LNCaP clone FGC (cell line): ENCODE results near the gene IMMP2L.
A peak's percentile ranks its signal among the peaks of the same experiment; 100 is the strongest.

Experiments
- DNase-seq: peaks from one replicate; pipeline ENCODE4 v3.0.0-alpha.2; 2011; ENCODE audit warnings: low read depth
- H3K4me3 ChIP-seq: 2 replicates; pipeline ENCODE4 v1.5.1; 2011; ENCODE audit warnings: mild to moderate bottlenecking, low read depth, low read length, control low read depth
- TF ChIP-seq, protein P1 (sequence below): IDR thresholded peaks from 2 replicates; pipeline ENCODE4 v1.5.1; 2012; ENCODE audit warnings: mild to moderate bottlenecking; ENCODE audit not compliant: control insufficient read depth, insufficient read depth; ENCODE audit errors: extremely low read depth

The IMMP2L gene

DNA sequence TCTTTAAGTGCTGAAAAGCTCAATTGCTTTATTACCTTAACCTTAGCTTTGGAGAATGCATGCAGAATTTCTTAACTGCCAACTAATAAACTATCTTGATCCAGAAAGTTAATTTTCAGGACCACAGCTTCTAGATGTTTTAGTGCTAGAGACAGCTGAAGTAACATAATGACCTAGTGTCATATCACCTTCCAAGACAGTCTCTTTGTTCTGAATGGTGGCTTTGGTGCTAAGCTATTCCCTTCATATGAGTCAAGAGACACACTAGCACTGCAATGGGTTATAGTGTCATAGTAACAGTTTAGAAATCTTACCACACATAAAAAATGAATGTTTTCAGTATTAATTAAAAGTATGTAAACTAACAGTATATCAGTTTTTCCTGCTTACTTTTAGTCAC lies 586.8 kb downstream of the IMMP2L start:
- no peak for DNase-seq
- TF ChIP-seq, protein P1, sequence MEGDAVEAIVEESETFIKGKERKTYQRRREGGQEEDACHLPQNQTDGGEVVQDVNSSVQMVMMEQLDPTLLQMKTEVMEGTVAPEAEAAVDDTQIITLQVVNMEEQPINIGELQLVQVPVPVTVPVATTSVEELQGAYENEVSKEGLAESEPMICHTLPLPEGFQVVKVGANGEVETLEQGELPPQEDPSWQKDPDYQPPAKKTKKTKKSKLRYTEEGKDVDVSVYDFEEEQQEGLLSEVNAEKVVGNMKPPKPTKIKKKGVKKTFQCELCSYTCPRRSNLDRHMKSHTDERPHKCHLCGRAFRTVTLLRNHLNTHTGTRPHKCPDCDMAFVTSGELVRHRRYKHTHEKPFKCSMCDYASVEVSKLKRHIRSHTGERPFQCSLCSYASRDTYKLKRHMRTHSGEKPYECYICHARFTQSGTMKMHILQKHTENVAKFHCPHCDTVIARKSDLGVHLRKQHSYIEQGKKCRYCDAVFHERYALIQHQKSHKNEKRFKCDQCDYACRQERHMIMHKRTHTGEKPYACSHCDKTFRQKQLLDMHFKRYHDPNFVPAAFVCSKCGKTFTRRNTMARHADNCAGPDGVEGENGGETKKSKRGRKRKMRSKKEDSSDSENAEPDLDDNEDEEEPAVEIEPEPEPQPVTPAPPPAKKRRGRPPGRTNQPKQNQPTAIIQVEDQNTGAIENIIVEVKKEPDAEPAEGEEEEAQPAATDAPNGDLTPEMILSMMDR, result no peak
- no peak overlapping the region for H3K4me3 ChIP-seq

DNA sequence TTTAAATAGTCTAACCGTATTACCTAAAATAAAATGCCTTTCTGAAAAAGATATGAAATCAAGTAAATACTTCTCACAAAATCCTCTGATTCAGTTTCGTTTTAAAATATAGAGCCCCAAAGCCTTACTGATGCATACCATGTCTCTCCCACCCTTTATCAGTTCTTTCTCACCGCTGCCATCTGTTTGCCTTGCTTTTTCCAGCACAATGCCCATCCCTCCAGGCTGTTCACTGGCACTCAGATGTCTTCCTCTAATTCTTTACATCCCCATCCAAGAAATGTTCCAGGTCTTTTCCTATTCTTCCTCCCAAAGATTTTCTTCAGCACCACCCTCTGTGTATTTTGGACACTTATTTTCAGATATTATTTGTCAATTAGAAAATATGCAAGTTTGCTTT lies 587.9 kb downstream of the IMMP2L start:
- TF ChIP-seq, protein P1, result no peak
- H3K4me3 ChIP-seq, result no peak overlapping the region
- DNase-seq, result no peak

DNA sequence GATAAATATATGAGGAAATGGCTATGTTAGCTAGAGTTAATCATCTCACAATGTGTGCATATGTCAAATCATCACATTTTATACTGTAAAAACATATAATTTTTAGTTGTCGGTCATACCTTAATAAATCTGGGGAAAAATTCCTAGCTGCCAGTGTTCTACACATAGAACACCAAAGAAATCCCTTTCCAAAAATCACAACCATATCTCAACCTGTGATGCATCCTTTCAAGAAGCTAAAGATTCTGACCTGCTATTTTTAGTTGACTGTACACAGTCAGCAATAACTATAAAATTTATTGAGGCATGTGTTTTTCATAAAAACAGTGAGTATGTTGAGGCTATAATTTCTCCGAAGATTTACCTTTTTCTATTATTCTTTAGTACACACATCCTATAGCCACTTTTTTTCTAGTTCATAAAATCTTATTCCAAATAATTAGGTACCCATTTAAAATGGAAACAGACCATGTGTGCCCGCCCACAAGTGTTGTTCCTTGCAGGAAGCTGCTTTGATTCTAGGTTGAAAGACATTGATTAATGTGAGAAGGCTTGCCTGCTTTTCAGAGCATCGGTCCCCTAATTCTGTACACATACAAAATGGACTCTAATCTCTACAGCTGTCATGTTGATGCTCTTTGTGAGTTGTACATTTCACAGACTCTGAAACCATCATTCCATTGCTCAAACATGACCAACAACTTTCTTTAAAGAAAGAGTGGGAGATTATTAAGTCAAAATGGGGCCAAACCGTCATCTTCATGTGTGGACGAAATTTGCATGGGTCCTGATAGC lies 588.9 kb downstream of the IMMP2L start:
- no peak overlapping the region for H3K4me3 ChIP-seq
- DNase-seq, result no peak
- TF ChIP-seq, protein P1, result no peak

DNA sequence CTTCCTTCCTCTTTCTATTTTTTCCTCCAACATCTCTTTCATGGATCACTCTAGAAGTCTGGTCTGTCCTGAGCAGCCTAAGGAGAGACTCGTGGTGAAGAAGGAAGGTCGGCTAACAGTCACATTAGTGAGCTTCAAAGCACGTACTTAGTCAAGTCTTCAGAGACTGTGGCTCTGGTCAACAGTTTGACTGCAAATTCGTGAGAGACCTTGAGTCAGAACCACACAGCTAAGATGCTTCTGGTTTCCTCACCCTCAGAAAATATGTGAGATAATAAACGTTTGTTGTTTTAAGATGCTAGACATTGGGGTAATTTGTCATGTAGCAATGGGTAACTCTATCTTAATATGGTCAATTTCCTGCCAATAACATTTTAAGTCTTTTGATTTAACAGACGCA lies 597.5 kb downstream of the IMMP2L start:
- H3K4me3 ChIP-seq, result no peak overlapping the region
- TF ChIP-seq, protein P1, result no peak
- DNase-seq, result no peak

DNA sequence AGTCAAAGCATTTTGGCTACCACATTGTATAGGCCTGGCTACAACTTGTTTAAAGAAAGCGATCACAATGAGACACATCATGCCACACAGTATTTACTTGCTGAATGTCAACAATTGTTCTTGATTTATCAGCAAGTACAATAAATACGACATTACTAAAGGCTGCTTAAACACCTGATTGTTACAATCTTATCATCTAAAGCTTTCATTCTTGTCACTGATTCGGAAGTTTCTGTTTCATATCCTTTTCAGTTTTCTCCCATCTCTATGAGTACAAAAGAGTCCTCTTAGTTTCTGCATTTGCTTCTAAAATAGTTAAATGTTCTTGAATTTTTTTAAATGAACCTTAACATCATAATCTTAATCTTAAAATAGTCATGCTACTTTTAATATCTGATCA lies 599.5 kb downstream of the IMMP2L start:
- peak; percentile 59 for DNase-seq
- H3K4me3 ChIP-seq, result no peak overlapping the region
- TF ChIP-seq, protein P1, result no peak

DNA sequence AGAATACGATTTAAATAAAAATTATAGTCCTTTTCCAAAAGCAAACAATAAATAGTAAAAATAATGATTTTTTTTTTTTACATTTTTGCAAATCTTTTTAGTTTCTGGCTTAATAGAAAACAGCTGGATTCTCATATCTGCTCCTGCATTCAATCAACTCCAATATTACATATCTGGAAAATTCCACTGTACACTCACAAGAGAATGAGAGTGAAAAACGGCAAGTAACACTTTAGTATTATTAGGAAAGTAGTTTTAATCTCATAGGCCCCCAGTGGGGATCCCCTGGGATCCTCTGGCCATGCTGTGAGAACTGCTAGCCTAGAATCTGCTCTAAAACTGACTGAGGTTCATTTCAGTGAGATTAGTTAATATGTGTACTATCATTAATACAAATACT lies 599.9 kb downstream of the IMMP2L start:
- H3K4me3 ChIP-seq, result no peak overlapping the region
- TF ChIP-seq, protein P1, result no peak
- no peak for DNase-seq

DNA sequence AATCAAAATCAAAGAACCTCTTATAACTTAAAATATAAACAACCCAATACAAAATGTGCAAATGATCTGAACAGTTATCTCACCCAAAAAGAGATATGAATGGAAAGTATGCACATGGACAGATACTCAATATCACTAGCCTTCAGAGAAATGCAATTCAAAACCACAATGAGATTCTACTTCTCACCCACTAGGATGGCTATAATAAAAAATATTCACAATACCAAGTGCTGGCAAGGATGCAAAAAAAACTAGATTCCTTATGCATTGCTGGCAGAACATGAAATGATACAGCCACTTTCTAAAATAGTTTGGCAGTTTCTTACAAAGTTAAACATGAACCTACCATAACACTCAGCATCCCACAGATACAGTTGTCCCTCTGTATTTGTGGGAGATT lies 601.5 kb downstream of the IMMP2L start:
- DNase-seq, result no peak
- TF ChIP-seq, protein P1, result no peak
- H3K4me3 ChIP-seq, result no peak overlapping the region
